PC-3 (cell line): ENCODE results near the gene TSPAN9.

ENCODE experiments used
- EZH2 ChIP-seq: fragments of 300-600 bp; sonication (generic); IDR thresholded peaks from one replicate; pipeline ENCODE4 v1.6.1; 2017; ENCODE audit warnings: antibody characterized with exemption, mild to moderate bottlenecking, low read length; ENCODE audit not compliant: unreplicated experiment
- EZH2phosphoT487 ChIP-seq: fragments of 300-600 bp; sonication (generic); IDR thresholded peaks from 2 replicates; pipeline ENCODE4 v1.6.1; 2018; ENCODE audit warnings: mild to moderate bottlenecking, antibody characterized with exemption, low read length, borderline replicate concordance
- TF ChIP-seq, protein P1 (sequence below): fragments of 300-600 bp; sonication (generic); conservative IDR thresholded peaks from 2 replicates; pipeline ENCODE4 v1.5.1; 2017; ENCODE audit warnings: antibody characterized with exemption, low read depth, mild to moderate bottlenecking, low read length

DNA sequence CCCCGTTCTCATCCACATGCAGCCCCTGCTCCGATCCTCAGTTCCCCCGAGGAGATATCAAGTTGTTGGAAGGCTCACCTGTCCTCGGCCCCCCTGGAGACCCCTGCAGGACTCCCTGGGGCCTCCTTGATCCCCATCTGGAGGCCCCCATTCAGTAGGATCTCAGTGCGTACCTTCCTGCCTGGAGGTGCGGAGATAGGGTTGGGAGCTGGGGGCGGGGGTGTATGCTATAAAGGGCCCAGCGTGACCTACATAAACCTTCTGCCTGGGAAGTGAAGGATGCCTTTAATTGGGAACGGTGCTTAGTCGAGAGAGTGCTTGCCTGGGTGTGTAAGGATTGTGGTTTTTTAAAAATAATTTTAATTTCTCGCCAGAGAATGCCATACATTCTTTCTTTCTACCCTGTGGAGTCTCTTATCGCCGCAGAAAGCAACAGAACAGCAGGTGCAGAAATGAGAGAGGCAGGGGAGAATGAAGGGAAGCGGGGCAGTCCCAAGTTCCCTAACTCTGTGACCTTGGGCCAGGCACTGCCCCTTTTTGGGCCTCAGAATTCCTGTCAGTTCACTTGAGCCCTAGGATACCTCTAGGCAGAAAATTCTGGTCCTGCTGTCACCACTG is 153.7 kb downstream of the TSPAN9 start:
- TF ChIP-seq EZH2 (no peak), EZH2phosphoT487 (no peak)
- TF ChIP-seq, protein P1, sequence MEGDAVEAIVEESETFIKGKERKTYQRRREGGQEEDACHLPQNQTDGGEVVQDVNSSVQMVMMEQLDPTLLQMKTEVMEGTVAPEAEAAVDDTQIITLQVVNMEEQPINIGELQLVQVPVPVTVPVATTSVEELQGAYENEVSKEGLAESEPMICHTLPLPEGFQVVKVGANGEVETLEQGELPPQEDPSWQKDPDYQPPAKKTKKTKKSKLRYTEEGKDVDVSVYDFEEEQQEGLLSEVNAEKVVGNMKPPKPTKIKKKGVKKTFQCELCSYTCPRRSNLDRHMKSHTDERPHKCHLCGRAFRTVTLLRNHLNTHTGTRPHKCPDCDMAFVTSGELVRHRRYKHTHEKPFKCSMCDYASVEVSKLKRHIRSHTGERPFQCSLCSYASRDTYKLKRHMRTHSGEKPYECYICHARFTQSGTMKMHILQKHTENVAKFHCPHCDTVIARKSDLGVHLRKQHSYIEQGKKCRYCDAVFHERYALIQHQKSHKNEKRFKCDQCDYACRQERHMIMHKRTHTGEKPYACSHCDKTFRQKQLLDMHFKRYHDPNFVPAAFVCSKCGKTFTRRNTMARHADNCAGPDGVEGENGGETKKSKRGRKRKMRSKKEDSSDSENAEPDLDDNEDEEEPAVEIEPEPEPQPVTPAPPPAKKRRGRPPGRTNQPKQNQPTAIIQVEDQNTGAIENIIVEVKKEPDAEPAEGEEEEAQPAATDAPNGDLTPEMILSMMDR: no peak
